Activated CD4-positive, alpha-beta T cell treated with anti-CD3 and anti-CD28 coated beads, Interleukin-10, Interleukin-2, amounts not matched to agents 100 ng/mL and 50 ng/mL, durations not matched to agents 16 hours and 8 hours (primary cell): Measurements from ENCODE around the gene LRRC25.

ENCODE experiments used
- DNase-seq: peaks from one replicate; pipeline ENCODE4 v3.0.0-alpha.2; 2020

The LRRC25 gene

GRCh38 chr19:18397242-18398202 lies at the start of gene LRRC25:
LRRC25 (minus strand) TSS chr19:18397622; CDS start chr19:18396963, 659 bp downstream.
- no peak for DNase-seq

DNA sequence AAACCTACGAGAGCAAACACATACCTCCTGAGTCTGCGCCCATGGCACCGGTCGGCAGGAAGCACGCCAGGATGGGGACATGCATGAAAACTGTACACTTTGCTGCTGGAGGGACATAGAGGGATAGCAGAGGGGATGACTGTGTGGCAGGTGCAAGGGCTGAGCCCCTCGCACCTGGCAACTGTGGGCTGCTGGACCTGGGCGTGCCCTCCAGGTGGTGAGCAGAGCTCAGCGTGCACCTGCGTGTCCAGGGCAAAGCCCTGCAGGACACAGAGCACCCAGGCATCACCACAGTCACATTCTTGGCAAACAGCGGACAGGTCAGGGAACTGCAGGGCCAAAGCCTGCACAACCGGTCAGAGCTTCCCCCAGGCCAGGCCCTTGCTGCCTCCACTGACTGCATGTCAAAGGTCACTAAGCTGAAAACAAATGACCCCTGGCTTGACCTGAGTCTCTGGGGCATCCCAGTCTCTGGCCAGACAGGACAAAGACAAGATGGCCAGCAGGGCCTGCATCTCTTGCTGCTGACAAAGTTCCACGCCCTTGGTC lies 49.5 kb upstream of the LRRC25 start:
- DNase-seq, result no peak

- DNase-seq, result no peak
Observed at GRCh38 chr19:18446145-18446810, 48.9 kb upstream of the LRRC25 start.

DNA sequence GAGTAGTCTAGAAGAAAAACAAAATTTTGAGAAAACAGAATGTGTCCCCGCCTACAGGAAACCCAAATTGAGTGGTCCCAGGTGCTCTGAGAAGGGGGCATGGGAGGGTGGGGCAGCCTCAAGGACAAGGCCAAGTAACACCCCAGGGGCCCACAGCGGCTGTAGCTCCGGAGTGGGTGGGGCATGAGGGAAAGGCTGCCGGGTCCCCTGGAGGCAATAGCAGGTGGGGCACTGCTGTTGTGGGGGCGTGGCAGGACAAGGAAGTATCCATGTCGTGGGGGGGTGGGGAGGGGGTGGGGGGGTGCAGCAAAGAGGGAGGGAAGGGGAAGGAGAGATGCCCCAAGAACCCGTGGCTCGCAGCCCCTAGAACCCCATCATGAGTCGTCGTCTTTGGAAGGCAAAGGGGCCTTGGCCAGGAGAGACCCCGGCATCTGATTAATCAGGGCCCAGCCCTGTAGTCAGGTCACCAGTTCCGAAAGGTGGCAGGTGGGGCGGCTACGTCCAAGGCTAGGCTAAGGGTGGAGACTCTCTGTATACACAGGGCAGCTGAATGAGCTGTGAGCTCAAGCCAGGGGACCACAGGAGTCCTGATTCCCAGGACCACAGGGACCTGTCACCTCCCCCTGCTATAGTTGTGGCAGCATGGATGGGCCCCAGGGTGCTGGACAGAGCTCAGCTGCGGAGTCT lies 48.0 kb upstream of the LRRC25 start:
- DNase-seq, result no peak

GRCh38 chr19:18444513-18444912 lies 47.1 kb upstream of the LRRC25 start:
- DNase-seq, result no peak

- DNase-seq, result no peak
Observed at GRCh38 chr19:18443831-18444230, 46.4 kb upstream of the LRRC25 start.

GRCh38 chr19:18443406-18443805 lies 46.0 kb upstream of the LRRC25 start:
- DNase-seq, result no peak

GRCh38 chr19:18442941-18443340 lies 45.5 kb upstream of the LRRC25 start:
- DNase-seq, result no peak

DNA sequence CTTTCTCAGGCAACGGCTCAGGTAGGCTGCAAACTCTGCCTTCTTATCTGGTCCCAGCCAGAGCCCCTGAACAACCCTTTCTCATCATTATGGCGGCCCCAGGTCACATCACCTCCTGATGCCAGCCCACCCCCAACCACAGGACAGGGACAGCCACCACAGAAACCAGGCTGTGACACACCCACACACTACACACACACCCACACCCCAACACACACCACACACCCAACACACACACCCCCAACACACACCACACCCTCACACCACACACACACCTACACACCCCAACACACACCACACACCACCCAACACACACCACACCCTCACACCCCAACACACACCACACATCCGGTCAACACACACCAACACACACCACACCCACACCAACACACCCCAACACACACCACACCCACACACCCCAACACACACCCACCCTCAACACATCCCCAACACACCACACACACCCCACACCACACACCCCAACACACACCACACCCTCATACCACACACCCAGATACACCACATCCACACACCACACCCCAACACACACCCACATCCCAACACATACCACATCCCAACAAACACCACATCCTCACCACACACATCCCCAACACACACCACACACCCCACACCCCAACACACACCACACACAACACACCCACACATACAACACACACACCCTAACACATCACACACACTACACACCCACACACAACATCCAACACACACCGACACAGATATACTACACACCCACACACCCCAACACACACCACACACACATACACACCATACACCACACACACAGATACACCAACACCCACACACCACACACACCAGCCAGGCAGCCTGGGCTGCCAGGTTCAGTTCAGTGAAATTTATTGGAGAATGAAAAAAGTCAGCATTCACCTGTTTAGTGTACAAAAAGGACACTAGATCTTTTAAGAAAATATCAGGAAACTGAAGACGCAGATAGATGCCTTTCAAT lies 44.7 kb upstream of the LRRC25 start:
- no peak for DNase-seq

DNA sequence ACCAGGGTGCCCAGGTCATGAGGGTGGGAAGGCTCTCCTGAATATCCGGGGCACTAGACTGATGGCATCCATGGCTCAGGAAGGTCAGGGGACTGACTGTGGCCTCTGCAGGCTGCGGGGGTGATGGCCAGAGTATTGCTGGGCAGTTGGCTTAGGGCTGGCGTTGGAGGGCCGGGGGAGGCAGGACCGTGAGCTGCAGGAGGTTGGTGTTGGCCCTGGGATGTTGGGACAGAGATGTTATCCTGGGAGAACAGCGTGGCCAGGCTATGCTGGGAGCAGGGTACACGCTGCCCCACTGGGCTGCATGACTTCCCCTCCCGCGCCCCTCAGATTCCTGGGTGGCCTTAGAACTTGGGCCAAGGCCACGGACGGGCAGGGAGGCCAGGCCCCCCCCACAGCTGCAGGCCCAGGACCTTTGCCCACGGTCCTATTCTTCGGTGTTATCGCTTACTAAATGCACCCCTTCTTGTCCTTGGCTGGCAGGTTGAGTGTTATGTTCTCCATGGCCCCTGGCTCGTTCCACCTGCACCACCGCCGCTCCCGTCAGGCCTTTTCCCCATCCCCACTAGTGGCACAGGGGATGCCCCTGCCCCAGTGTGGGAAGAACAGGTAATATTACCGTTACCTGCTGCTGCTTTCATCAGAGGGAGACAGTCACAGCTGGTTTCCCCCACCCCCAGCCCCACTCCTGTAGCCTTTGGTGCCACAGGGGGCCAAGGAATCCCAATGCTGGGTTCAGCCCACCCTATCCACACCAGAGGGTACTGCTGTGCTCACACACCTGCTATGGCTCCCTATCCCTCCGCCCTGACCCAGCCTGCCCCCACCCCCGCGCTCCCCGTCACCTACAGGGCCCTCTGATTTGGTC lies 43.7 kb upstream of the LRRC25 start:
- DNase-seq, result no peak

GRCh38 chr19:18440415-18440877 lies 43.0 kb upstream of the LRRC25 start:
- DNase-seq, result peak; percentile 51

DNA sequence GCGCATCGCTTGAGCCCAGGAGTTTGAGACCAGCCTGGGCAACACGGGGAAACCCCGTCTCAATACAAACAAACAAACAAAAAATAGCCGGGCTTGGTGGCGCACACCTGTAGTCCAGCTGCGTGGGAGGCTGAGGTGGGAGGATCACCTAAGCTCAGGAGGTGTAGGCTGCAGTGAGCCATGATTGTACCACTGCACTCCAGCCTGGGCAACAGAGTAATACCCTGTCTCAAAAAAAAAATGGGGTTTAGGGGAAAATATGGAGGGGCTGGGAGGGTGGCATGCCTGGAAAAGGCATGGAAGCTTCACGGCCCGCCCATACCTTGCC lies 42.5 kb upstream of the LRRC25 start:
- DNase-seq, result no peak

DNA sequence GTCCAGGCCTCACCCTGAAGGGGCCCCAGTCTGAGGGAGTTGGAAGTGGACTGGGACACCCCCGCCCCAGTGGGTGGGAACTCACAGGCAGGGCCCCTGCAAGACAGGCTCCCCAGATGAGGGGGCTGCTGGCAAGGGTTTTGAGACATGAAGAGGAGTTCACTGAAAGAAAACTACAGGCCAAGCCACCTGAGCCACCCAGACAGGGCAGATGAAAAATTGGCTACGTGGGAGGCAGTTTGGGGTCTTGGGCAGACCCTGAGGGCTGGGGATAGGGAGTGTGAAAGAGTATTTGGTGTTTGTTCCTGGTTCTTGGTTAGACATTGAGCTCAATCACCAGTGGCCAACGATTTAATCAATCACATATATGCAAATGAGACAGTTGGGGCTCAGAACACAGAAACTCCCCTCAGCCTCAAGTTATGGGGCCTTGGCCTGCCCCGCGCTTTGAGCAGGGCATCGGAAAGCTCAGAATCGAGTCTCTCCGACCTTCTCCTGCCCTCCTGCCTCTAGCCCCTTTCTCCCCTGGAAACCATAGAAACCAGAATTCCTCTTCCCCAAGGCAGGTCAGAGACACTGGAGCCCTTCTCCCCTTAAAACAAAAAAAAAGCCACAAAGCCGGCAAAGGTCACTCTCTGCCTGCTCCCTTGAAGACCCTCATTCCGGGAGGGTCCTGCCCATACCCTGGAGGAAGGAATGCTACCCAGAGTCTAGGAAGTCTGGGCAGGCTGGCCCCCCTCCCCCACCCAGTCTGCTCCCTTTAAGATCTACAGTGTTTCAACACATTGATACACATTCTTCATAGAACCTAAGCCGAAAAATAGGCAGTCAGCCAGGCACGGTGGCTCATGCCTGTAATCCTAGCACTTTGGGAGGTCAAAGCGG lies 41.8 kb upstream of the LRRC25 start:
- DNase-seq, result no peak

- no peak for DNase-seq
Observed at GRCh38 chr19:18438331-18439024, 41.1 kb upstream of the LRRC25 start.

GRCh38 chr19:18437491-18438330 lies 40.3 kb upstream of the LRRC25 start, which contains the start of gene ISYNA1:
ISYNA1 (minus strand) TSS chr19:18438133; CDS start chr19:18437979, 154 bp downstream.
- no peak for DNase-seq

GRCh38 chr19:18436671-18437490 lies 39.5 kb upstream of the LRRC25 start:
- peak; percentile 80 for DNase-seq
